Neural crest cell (in vitro differentiated cells): ENCODE data around the gene METAP1D. TPM values are rescaled to one million over a fixed set of nuclear protein-coding genes. Genes with fewer than 3 reads are reported as not detected.
"Not testable (repeated sequence)": the region's sequence is repeated elsewhere in the genome, so short reads cannot be mapped to it uniquely, and the experiment has no call there.

Experiments
- DNase-seq: peaks from one replicate; pipeline ENCODE4 v3.0.0; 2021; ENCODE audit warnings: low read depth, mixed read lengths, low spot score
- H3K27ac Mint-ChIP-seq: one replicate; pipeline ENCODE4 v1.8.0; 2021; ENCODE audit warnings: mild to moderate bottlenecking, mixed read lengths; ENCODE audit not compliant: unreplicated experiment
- H3K27me3 Mint-ChIP-seq: 2 replicates; pipeline ENCODE4 v1.8.0; 2021; ENCODE audit warnings: low read depth, mild to moderate bottlenecking, mixed read lengths
- H3K36me3 Mint-ChIP-seq: 2 replicates; pipeline ENCODE4 v1.8.0; 2021; ENCODE audit warnings: low read depth, mild to moderate bottlenecking, mixed read lengths
- H3K4me1 Mint-ChIP-seq: 2 replicates; pipeline ENCODE4 v1.8.0; 2021; ENCODE audit warnings: mixed read lengths
- H3K4me3 Mint-ChIP-seq: one replicate; pipeline ENCODE4 v1.8.0; 2021; ENCODE audit warnings: mild to moderate bottlenecking, mixed read lengths
- H3K9me3 Mint-ChIP-seq: 2 replicates; pipeline ENCODE4 v1.8.0; 2021; ENCODE audit warnings: mixed read lengths
- total RNA-seq: library from RNA; stranded (reverse); gene quantifications from 2 replicates; pipeline ENCODE4 v1.2.1, GENCODE V29; 2021
- TF ChIP-seq, protein P1 (sequence below): fragments of 200-600 bp; sonication (generic); conservative IDR thresholded peaks from 2 replicates; pipeline ENCODE4 v1.5.0; 2021; ENCODE audit warnings: antibody characterized with exemption, mild to moderate bottlenecking

The METAP1D gene
- total RNA-seq, 1 donor from 2014 or later: 11.0 TPM

GRCh38 chr2:171996021-171996420, 3.7 kb upstream of the METAP1D start:
- TF ChIP-seq, protein P1, sequence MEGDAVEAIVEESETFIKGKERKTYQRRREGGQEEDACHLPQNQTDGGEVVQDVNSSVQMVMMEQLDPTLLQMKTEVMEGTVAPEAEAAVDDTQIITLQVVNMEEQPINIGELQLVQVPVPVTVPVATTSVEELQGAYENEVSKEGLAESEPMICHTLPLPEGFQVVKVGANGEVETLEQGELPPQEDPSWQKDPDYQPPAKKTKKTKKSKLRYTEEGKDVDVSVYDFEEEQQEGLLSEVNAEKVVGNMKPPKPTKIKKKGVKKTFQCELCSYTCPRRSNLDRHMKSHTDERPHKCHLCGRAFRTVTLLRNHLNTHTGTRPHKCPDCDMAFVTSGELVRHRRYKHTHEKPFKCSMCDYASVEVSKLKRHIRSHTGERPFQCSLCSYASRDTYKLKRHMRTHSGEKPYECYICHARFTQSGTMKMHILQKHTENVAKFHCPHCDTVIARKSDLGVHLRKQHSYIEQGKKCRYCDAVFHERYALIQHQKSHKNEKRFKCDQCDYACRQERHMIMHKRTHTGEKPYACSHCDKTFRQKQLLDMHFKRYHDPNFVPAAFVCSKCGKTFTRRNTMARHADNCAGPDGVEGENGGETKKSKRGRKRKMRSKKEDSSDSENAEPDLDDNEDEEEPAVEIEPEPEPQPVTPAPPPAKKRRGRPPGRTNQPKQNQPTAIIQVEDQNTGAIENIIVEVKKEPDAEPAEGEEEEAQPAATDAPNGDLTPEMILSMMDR: no peak
- DNase-seq: no peak
- Mint-ChIP-seq H3K36me3 (no peaks in the 10 kb centered on the region), H3K4me3 (no peak overlapping the region), H3K27ac (no peak overlapping the region), H3K27me3 (peaks cover 18% of the 10 kb centered on the region), H3K9me3 (no peaks in the 10 kb centered on the region), H3K4me1 (peaks cover 35% of the 10 kb centered on the region)

DNA sequence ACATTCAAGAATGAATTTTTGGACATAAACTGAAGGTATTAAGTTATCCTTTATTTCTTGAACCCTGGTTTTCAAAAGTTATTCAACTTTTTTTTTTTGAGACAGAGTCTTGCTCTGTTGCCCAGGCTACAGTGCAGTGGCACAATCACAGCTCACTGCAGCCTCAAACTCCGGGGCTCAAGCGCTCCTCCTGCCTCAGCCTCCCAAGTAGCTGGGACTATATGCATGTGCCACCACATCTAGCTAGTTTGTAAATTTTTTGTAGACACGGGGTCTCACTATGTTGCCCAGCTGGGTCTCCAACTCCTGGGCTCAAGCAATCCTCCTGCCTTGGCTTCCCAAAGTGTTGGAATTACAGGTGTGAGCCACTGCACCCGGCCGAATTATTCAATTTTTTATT, 2.7 kb upstream of the METAP1D start:
- not testable (repeated sequence) for H3K36me3 Mint-ChIP-seq, H3K27ac Mint-ChIP-seq, DNase-seq, H3K9me3 Mint-ChIP-seq
- peaks cover 36% of the 10 kb centered on the region for H3K4me1 Mint-ChIP-seq
- peak overlapping the region; percentile 11 for H3K4me3 Mint-ChIP-seq
- H3K27me3 Mint-ChIP-seq: peaks cover 18% of the 10 kb centered on the region

- no peaks in the 10 kb centered on the region for H3K36me3 Mint-ChIP-seq
- no peak for DNase-seq
- H3K27me3 Mint-ChIP-seq: peaks cover 18% of the 10 kb centered on the region
- H3K4me3 Mint-ChIP-seq: peak overlapping the region; percentile 94
- H3K9me3 Mint-ChIP-seq: no peaks in the 10 kb centered on the region
- peaks cover 24% of the 10 kb centered on the region for H3K4me1 Mint-ChIP-seq
- H3K27ac Mint-ChIP-seq: no peak overlapping the region
- TF ChIP-seq, protein P1: no peak
Observed at GRCh38 chr2:171999161-171999560, 592 bp upstream of the METAP1D start.

DNA sequence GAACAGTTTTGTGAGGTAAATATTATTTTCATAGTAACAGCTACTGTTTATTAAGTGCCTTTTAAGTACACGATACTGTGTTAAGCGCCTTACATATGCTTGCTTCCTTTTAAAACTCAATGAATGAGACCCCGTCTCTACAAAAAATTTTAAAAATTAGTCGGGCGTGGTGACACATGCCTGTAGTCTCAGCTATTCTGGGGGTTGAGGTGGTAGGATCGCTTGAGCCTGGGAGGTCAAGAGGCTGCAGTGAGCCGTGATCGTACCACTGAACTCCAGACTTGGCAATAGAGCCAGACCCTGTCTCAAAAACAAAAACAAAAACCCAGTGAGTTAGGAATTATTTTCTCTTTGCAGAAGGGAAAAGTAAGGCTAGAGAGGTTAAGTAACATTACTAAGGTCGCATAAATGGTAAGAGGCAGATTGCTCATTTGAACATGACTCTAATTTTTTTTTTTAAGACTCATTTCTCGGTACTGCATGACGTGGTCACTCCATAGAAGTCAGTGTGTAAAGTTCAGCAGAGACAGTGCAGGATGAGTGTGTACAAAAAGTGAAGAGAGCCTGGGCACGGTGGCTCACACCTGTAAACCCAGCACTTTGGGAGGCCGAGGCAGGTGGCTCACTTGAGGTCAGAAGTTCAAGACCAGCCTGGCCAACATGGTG, 1.1 kb downstream of the METAP1D start:
- no peak for DNase-seq
- H3K9me3 Mint-ChIP-seq: no peaks in the 10 kb centered on the region
- H3K36me3 Mint-ChIP-seq: no peaks in the 10 kb centered on the region
- no peak overlapping the region for H3K27ac Mint-ChIP-seq
- peak overlapping the region; percentile 94 for H3K4me3 Mint-ChIP-seq
- TF ChIP-seq, protein P1: no peak
- peaks cover 18% of the 10 kb centered on the region for H3K27me3 Mint-ChIP-seq
- H3K4me1 Mint-ChIP-seq: peaks cover 24% of the 10 kb centered on the region

DNA sequence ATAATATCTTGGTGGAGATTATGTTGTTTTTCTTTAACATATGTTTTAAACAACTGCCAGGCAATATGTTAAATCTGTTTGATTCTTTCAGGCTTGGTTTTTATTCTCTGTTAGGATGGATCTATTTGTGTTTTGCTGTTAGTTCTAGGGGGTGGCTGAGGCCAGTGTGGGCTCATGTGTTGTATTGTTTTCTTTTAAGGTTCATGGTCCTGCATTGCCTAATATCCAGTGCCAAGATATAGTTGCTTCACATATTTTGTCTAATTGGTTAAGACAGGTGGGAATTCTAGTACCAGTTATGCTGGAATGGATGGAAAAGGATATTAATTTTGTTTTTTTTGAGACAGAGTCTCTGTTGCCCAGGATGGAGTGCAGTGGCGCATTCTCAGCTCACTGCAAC, 7.6 kb downstream of the METAP1D start:
- TF ChIP-seq, protein P1: no peak
- peaks cover 9% of the 10 kb centered on the region for H3K36me3 Mint-ChIP-seq
- DNase-seq: no peak
- no peak overlapping the region for H3K27ac Mint-ChIP-seq
- no peak overlapping the region for H3K4me3 Mint-ChIP-seq
- no peaks in the 10 kb centered on the region for H3K9me3 Mint-ChIP-seq
- H3K27me3 Mint-ChIP-seq: no peaks in the 10 kb centered on the region
- H3K4me1 Mint-ChIP-seq: peaks cover 4% of the 10 kb centered on the region

GRCh38 chr2:172009823-172010222, 10.1 kb downstream of the METAP1D start:
- TF ChIP-seq, protein P1: no peak
- no peaks in the 10 kb centered on the region for H3K27me3 Mint-ChIP-seq
- H3K4me3 Mint-ChIP-seq: no peak overlapping the region
- H3K36me3 Mint-ChIP-seq: peaks cover 9% of the 10 kb centered on the region
- no peaks in the 10 kb centered on the region for H3K9me3 Mint-ChIP-seq
- peaks cover 17% of the 10 kb centered on the region for H3K4me1 Mint-ChIP-seq
- no peak overlapping the region for H3K27ac Mint-ChIP-seq
- DNase-seq: no peak
